Stimulated activated CD4-positive, alpha-beta T cell treated with anti-CD3 and anti-CD28 coated beads, Interleukin-4, amount 100 ng/mL, for 48 hours (primary cell): Measurements from ENCODE around the gene GBGT1.
"Not testable (repeated sequence)": the region's sequence is repeated elsewhere in the genome, so short reads cannot be mapped to it uniquely, and the experiment has no call there.

Experiments used
- DNase-seq, 2 donors: peaks; one replicate each; pipeline ENCODE4 v3.0.0-alpha.2; 2020; ENCODE audit warnings: low read depth in 2 of 2

GBGT1 gene

DNA sequence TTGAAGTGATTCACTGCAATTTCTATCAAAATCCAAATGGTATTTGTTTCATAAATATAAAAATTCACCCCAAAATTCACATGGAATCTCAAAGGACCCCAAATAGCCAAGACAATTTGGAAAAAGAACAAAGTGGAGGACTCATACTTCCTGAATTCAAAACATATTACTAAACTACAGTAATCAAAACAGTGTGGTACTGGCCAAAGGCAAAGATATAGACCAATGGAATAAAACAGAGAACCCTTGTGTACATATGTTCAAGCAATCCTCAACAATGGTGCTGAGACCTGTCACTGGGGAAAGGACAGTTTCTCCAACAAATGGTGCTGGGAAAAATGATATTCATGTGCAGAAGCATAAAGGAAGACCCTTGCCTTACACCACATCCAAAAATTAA lies 31.3 kb upstream of the GBGT1 start:
- DNase-seq, result no peak

DNA sequence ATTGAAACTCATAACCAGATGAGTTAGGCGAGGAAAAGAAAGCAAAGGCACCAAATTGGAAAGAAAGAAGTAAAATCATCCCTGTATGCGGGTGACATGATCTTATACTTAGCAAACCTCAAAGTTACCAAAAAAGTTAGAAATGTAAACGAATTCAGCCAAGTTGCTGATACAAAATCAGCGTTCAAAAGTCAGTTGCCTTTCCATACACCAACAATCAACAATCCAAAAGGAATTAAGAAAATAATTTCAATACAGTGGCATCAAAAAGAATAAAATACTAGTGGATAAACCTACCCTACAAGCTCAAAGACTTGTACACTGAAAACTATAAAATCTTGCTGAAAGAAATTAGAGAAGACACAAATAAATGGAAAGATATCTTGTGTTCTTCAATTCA lies 30.9 kb upstream of the GBGT1 start:
- DNase-seq, result no peak

DNA sequence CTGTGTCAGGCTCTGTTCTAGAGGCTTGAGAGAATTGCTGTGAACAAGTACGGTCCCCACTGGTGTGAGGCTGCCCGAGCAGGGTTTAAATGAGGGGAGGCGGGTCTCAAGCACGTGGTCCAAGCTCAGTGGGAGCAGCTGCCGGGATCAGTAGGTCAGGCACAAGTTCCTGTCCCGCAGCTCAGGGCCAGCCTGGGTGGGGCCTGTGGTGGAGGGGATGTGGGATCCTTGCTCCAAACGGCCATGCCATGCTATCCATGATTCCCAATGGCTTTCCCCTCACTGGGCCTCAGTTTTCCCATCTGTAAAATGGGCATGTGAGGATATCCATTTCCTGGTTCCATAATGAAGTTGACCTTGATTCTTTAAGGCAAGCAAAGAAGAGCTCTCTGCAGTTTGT lies 28.3 kb upstream of the GBGT1 start:
- no peak for DNase-seq

DNA sequence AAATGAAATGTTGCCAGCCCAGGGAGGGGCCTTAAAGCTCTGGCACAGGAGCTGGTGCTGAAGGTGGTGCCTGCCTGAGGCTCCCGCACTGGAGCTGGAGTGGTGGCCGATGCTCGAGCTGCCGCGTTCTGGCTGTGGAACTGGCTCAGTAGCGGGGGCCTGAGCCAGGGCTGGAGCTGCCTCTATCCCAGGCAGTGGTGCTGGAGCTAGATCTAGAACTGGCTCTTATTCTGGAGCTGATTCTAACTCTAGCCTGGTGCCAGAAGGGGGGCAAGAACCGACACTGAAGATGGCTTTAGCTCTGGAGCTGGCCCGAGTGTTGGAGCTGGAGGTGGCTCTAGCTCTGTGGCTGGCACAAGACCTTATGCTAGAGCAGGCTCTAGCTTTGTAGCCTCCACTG lies 26.1 kb upstream of the GBGT1 start:
- DNase-seq, result no peak

DNA sequence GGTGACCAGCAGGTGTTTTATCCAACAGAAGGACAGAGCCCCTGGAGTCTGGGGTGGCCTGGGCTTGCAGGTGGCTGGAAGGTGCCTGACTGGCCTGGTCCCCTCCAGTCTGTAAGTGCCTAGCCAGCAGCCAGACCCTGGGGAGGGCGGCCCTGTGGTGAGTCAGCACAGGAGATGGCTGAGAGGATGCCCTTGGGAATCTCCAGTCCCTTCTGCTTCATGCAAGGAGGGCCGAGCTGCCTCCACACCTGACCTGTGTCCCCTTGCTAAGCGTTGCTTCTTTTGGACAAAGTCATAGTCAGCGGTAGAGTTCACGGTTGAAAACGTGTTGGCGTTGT lies 25.1 kb upstream of the GBGT1 start:
- no peak for DNase-seq

DNA sequence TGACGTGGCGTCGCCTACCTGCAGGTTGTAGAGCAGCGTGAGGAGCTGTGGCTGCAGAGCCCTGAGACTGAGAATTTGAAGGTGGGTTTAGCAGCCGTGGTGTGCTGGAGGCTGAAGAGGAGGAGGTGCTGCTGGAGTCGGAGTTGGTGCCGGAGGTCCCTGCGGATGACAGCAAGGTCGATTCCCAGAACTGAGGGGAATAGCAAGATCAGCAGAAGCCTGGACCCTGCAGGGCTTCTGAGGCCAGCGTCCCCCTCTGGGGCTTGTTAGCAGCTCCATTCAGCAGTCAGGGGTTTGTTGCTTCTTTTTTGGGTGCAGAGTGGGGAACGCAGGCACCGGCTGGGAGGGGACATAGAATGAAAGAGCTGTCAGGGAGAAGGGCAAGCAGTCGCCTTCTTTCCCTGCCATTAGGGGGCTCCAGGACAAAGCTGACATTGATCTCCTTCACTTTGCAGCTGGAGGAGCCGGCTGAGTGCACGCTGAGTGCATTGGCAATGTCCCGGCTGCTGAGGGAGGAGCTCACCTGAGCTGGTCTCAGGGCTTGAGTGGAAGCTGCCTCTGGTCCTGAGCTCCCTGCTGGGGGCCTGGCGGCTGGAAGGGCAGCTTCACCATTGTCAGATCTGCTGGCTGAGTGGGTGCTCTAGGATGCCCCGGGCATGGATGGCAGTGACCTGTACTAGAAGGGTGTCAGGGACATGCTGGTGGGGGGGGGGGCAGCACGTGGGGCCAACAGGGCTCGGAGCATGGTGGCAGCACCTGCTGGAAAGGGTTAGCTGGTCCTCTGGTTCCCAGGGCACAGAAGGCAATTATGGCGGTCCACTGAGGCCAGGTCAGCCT lies 24.5 kb upstream of the GBGT1 start:
- DNase-seq, result no peak

DNA sequence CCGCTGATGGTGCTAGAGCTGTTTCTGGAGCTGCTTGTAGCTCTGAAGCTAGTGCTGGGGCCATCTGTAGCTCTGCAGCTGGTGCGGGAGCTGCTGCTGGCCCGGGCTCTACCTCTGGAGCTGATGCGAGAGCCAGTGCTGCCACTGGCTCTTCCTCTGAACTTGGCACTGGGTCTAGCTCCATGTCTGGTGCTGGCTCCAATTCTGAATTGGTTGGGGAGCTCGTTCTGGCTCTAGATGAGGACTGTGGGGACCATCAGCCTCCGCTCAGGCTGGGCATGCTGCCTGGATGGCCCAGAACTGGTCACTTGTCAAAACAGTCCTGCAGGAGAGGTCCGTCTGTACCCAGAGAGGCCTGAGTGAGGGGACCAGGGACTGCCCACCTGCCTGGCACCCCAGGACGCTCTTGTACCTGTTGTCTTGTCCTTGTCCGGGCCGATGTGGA lies 23.9 kb upstream of the GBGT1 start:
- DNase-seq, result no peak

DNA sequence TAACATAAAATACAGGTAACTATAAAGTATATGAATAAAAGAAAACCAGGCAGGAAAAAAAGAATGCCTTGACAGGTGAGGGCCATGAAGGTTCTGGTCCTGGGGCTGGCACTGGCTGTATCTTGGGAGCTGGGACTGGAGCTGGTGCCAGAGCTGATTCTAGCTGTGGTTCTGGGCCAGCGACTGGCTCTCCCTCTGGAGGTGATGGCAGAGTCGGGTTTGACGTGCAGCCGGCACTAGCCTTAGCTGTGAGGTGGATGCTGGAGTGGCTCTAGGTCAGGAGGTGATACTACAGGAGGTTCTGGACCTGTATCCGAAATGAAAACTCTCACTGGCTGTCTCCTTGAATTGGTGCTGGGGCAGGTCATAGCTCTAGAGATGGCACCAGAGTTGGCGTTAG lies 23.0 kb upstream of the GBGT1 start:
- no peak for DNase-seq

DNA sequence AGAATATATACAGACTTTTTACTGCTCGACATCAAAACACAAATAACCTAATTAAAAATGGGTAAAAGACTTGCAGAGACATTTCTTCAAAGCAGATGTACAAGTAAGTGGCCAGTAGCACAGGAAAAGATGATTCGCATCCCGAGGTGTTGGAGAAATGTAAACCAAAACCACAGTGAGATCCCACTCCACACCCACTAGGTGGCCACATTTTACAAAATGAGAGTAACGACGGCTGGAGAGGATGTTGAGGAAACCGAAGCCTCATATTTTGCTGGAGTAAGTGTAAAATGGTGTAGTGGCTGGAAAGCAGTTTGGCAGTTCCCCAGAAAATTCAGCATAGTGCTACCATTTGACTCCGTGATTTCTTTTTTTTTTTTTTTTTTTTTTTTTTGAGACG lies 21.3 kb upstream of the GBGT1 start:
- peak; percentile 13 to 23 for DNase-seq

DNA sequence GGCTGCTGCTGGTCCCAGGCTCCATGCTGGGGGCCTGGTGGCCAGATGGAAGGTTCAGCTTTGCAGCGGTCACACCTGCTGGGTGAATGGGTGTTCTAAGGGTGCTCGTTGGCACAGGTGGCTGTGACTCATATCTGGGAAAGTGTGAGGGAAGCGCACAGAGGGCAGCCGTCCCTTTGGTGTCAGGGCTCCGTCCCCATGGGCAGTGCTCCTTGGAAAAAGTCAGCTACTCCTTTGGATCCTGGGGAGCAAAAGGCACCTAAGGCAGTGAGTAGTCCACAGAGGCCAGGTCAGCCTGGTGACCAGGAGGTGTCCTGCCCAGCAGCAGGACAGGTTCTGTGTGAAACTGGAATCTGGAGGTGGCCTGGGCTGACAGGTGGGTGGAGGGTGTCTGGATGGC lies 18.4 kb upstream of the GBGT1 start:
- DNase-seq, result no peak

DNA sequence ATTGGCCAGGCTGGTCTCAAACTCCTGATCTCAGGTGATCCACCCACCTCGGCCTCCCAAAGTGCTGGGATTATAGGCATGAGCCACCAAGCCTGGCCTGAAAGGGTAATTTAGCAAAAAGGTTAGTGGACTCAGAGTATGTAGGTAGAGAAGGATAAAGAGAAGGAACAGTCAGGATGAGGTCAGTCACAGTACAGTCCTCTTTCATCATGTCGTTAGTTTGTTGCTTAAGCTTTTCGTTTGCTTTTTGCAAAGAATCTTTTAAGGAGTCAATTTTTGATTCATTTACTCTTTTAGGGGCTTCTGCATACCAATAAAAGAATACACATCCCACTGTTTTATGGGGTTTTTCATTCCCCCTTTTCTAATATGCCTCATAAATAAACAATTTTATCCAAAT lies 17.8 kb upstream of the GBGT1 start:
- no peak for DNase-seq

DNA sequence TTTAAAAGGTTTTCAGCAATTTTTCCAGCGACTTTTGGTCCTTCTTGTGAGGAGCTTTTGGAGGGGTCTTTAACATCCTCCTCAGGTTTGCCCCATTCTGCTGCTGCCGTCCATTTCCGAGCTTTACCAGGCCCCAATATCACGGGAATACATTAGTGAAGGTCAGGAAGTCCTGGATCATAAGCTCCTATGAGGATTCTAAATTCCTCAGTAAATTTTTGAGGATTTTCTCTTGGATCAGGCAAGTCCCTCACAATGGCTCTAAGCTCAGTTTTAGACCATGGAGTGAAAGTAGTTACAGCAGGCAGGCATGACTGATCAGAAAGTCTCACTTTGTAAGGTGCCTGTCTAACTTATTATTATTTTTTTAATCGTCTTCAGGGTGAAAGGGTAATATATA lies 17.2 kb upstream of the GBGT1 start:
- no peak for DNase-seq

DNA sequence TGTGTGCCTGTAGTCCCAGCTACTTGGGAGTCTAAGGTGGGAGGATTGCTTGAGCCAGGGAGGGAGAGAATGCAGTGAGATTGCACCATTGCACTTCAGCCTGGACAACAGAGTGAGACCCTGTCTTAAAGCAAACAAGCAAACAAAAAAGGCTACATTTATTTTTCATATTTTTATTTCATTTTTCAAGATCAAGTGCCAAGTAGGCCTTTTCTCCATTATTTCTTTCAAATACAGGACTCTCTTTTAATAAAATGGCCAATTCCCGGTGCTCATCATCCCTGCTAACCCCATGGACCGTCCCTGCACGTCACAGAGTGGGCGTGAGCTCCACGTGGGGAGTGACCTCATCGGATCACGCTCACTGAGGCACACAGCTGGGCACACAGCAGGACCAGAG lies 9.3 kb upstream of the GBGT1 start:
- DNase-seq, result no peak

DNA sequence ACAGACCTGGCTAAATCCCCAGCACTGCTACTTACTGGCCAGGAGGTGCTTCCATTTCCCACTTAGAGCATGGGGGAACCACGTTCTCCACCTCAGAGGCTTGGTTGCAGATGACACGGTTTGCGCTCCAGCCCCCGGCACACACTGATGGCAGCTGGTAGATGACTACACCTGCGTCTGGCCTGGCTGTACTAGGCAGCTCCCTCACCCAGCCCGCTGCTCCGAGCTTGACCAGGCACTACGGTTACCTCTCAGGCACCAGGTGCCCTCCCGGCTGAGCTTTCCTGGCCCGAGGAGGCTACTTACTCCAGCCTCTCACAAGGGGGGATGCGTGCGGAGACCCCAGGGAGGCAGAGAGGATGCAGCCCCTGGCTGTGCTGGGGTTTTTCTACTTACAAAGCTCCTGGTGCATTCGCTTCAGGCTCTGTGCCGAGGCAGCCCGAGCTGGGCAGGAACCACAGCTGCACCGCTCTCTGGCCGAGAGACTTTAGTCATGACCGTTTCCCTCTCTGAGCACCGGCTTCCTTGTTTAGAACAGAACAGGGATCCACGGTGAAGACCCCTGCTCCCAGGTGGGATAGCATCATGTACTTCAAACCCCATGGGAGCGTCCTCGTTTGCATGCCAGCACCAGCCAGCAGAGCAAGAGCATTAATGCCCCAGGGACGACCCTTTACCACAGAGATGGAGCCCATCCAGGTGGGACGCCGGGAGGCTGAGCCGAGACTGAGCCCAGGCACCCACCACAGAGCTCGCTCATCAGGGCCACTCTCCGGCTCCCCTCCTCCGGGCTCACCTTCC lies 7.6 kb upstream of the GBGT1 start:
- no peak for DNase-seq

DNA sequence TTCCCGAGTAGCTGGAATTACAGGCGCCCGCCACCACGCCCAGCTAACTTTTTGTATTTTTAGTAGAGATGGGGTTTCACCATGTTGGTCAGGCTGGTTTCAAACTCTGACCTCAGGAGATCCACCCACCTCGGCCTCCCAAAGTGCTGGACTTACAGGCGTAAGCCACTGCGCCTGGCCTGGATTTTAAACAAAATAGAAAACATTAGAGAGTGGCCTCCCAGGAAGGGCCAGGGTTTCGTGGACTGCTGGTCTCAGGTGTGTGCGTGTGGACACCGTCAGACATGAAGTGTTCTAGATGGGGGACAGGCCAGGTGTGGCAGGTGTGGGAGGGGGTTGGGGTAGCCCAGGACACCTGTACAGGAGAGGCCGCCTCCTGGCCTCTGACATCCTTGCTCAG lies 7.0 kb upstream of the GBGT1 start:
- DNase-seq, result no peak

DNA sequence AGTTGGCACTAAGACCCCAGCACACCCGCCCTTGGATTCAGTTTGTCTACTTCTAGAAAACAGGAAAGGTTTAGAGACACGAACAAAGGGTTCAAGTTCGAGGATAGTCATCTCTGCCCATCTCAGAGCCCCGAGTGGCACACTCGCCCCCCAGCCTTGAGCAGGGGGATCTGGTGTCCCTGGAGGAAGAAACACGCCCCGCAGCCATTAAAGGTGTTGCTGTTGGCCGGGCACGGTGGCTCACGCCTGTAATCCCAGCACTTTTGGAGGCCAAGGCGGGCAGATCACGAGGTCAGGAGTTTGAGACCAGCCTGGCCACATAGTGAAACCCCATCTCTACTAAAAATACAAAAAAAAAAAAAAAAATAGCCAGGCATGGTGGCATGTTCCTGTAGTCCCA lies 6.0 kb upstream of the GBGT1 start:
- not testable (repeated sequence) for DNase-seq

DNA sequence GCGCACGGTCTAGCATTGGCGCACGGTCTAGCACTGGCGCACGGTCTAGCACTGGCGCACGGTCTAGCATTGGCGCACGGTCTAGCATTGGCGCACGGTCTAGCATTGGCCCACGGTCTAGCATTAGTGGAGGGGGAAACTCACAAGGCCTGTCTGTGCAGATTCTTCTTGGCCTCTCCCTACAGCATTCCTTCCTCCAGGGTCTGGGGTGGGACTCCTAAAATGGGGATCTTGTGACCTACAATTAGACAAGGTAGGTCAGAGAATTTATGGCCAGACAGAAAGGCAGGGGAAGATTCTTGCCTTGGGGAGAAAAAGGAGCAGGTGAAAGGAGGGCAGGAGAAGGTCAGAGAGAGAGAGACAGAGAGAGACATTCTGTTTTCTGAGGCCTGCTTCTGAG lies 5.4 kb upstream of the GBGT1 start:
- DNase-seq, result no peak

DNA sequence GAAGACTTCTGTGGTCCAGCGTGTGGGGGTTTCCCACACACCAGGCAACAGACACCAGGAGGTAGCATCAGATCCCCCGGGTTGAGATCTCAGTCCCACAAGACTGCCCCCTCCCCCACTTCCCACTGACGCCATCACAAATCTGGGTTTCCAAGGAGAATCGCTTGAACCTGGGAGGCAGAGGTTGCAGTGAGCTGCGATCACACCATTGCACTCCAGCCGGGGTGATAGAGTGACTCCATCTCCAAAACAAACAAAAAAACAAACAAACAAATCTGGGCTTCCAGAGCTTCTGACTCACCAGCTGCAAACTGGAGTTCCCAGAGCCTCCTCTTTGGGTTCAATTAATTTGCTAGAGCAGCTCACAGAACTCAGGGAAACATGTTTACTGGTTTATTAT lies 4.7 kb upstream of the GBGT1 start:
- no peak for DNase-seq

DNA sequence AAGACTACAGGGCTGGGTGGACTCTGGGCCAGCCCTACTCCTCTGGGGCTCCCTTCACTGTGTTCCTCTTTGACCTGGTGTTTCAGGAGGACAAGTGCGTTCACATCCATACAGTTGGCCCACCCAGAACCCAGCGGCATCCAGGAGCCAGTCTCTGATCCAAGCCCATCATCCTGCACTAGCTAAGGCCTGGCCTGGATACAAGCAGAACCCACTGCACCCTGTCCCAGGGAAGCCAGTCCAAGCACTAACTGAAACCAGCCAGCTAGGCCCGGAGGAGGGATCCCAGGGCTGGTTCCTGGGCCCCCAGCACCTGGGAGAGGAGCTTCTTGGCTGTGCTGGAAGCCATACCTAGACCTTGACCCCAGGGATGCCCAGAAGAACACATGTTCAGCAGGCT lies 4.1 kb upstream of the GBGT1 start:
- no peak for DNase-seq

DNA sequence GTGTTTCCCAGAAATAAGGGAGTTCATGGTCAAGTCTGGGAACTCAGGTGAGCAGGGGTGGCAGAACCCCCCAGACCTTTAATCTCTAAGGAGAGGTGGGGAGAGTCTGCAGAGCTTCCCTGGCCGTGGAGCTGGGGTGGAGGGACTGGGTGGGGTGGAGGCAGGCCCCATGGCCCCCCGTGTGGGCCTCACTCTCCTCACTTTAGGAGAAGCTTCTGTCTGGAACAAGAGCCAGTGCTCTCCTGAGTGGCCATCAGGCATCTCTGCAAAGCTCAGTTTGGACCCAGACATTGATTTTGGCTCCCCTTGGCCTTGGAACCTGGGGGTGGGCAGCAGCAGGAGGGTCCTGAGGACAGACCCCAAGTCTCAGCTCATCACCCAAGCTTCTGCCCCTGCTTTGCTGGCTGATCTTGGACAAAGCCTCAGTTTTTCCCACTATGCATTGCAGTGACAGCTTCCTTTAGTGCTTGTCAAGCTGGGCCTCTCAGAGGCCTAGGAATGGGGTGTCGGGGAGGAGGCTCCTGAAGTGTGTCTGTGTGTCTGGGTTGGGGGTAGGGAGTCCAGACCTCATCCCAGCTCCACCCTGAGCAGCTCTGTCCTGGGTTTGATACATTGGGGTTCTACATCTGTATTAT lies 3.5 kb upstream of the GBGT1 start:
- no peak for DNase-seq

DNA sequence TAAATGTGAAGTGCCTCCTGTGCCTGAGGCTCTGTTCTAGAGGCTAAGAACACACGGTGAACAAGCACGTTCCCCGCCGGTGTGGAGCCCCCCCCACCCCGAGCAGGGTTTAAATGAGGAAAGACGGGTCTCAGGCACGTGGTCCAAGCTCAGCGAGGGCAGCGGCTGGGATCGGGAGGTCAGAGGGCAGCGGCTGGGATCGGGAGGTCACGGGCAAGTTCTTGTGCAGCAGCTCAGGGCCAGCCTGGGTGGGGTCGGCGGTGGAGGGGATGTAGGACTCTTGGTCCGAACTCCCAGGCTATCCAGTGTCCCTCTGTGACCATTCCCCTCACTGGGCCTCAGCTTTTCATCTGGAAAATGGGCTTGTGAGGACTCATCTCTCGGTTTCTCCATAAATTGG lies 2.7 kb upstream of the GBGT1 start:
- no peak for DNase-seq

DNA sequence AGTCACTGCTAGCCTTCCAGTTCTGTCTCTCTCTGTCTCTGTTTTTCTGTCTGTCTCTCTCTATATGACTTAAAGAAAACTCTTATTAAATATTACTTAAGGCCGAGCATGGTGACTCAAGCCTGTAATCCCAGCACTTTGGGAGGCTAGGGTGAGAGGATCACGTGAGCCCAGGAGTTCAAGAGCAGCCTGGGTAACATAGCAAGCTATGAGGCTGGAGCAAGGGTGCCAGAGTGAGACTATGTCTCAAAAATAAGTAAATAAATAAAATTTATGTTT lies 1.7 kb upstream of the GBGT1 start:
- no peak for DNase-seq

DNA sequence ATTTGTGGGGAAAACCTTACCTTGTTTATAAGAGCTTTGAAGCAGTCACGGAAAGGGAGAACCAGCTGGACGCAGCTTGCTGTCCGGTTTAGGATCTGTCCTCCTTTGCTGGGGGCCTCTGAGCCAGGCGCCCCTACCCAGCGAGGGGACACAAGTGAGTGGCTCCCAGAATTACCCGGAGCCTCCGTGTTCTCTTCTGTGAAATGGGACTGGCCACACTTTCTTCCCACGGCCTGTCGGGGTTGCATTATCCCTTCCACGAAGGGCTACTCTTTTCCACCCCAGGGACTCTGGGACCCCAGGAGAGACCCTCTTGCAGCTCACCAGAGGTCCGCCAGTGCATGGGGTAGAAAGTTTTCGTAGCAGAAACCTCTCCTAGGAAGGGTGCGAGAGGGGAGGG lies 477 bp upstream of the GBGT1 start:
- DNase-seq, result no peak
